ENCODE data around the gene NIPSNAP3A. TPM values are rescaled to one million over a fixed set of nuclear protein-coding genes. Genes with fewer than 3 reads are reported as not detected.
A peak's percentile ranks its signal among the peaks of the same experiment; 100 is the strongest.

NIPSNAP3A gene
- total and polyA plus RNA-seq, 8 donors, result 24.9 to 49.9 (median 45.4) TPM

DNA sequence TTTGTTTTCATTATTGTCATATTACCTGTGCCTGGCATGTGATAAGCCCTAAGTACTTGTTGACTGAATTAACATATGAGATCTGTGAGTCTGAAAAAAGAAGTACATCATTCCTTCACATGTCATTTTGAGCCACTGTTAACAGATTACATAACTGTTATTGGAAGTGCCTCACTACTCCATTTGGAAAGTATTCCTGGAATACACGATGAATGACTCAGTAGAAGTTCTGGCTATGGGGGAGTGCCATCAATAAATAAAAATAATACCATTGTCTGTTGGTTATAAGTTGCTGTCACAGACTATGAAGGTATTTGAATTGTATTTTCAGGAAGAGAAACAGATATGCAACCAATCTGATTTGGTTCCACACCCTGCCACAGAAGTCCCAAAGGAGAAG lies 29.3 kb downstream of the NIPSNAP3A start:
- peaks cover 0 to 5% of the 10 kb centered on the region in 2 donors for H3K36me3 ChIP-seq
- H3K4me3 ChIP-seq, result no peak overlapping the region
- intact Hi-C loops (cut with DNase I), result no loop called here
- H3K9me3 ChIP-seq, result no peaks in the 10 kb centered on the region
- DNase-seq, result no peak
- TF ChIP-seq, protein P1, sequence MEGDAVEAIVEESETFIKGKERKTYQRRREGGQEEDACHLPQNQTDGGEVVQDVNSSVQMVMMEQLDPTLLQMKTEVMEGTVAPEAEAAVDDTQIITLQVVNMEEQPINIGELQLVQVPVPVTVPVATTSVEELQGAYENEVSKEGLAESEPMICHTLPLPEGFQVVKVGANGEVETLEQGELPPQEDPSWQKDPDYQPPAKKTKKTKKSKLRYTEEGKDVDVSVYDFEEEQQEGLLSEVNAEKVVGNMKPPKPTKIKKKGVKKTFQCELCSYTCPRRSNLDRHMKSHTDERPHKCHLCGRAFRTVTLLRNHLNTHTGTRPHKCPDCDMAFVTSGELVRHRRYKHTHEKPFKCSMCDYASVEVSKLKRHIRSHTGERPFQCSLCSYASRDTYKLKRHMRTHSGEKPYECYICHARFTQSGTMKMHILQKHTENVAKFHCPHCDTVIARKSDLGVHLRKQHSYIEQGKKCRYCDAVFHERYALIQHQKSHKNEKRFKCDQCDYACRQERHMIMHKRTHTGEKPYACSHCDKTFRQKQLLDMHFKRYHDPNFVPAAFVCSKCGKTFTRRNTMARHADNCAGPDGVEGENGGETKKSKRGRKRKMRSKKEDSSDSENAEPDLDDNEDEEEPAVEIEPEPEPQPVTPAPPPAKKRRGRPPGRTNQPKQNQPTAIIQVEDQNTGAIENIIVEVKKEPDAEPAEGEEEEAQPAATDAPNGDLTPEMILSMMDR (IDR thresholded peaks at IDR 0.05), result no peak
- H3K4me1 ChIP-seq, result peaks cover 0 to 36% of the 10 kb centered on the region in 2 donors
- no peaks in the 10 kb centered on the region for H3K27me3 ChIP-seq
- ATAC-seq, result no peak
- no peak overlapping the region for H3K27ac ChIP-seq

DNA sequence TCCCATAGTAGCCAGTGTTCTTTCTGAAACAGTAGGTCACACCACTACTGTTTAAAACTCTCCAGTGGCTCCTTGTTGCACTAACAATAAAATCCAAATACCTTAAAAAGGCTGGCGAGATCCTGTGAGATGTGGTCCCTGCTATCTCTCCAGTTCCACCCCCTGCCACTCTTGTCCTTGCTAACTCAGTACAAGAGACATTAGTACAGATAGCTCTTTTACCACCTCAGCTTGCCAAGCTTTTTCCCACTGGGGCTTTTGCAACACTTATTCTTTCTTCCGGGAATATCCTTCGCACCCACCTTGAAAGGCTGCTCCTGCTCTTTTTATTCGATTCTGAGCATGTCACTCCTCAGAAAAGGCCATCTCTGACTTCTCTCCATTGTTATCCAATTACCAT lies 31.3 kb downstream of the NIPSNAP3A start:
- Histone ChIP-seq H3K9me3 (no peaks in the 10 kb centered on the region), H3K36me3 (peaks cover 0 to 16% of the 10 kb centered on the region in 2 donors), H3K27ac (no peak overlapping the region), H3K27me3 (no peaks in the 10 kb centered on the region), H3K4me3 (no peak overlapping the region), H3K4me1 (peaks cover 0 to 31% of the 10 kb centered on the region in 2 donors)
- ATAC-seq, result no peak
- TF ChIP-seq, protein P1 (IDR thresholded peaks at IDR 0.05), result no peak
- intact Hi-C loops (cut with DNase I), result no loop called here
- DNase-seq, result no peak

DNA sequence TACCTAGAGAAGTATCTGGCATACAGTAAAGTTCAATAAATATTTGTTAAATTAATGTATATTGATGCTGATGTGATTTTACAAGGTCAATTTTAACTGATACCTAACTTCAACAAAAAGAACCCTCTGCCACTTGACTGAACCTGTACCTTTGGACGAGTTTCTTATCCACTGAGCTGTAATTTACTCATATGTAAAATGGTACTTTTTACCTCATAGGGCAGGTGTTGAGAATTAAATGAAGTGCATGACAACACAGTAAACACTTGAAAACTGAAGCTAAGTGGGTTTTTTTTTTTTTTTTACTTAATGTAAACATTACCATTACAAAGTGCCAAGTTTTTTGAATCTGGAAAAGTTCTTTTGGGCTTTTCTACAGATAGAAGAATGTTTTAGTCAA lies 31.9 kb downstream of the NIPSNAP3A start:
- intact Hi-C loops (cut with DNase I), result no loop called here
- no peak overlapping the region for H3K27ac ChIP-seq
- H3K36me3 ChIP-seq, result peaks cover 0 to 21% of the 10 kb centered on the region in 2 donors
- no peak overlapping the region for H3K4me3 ChIP-seq
- no peaks in the 10 kb centered on the region for H3K27me3 ChIP-seq
- DNase-seq (peak in 1 of 4 donors; percentile 29), ATAC-seq (peak; percentile 51)
- H3K4me1 ChIP-seq, result peaks cover 0 to 31% of the 10 kb centered on the region in 2 donors
- no peaks in the 10 kb centered on the region for H3K9me3 ChIP-seq
- TF ChIP-seq, protein P1 (IDR thresholded peaks at IDR 0.05), result no peak

DNA sequence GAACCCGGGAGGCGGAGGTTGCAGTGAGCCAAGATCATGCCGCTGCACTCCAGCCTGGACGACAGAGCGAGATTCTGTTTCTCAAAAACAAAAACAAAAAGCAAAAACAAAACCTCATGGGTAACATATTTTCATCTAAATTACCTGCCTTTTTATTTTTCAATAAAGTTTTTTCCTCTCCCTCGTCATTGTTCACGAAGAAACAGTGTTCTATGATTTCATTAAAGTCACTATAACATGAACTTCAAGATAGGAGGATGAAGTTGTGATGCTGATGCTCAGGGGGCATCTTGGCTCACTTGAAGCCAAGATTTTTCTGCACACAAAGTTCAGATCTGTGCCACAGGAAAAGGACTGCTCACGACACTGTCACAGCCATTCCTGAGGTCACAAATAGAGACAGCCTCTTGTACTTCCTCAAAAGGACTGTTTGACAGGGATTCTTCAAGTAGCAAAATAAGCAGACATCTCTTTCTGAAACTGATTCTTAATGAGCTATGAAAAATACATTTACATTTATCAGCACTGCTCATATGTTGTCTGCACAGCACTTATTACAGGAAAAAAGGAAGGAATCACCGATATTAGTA lies 32.6 kb downstream of the NIPSNAP3A start:
- H3K27ac ChIP-seq, result no peak overlapping the region
- intact Hi-C loops (cut with DNase I), result no loop called here

DNA sequence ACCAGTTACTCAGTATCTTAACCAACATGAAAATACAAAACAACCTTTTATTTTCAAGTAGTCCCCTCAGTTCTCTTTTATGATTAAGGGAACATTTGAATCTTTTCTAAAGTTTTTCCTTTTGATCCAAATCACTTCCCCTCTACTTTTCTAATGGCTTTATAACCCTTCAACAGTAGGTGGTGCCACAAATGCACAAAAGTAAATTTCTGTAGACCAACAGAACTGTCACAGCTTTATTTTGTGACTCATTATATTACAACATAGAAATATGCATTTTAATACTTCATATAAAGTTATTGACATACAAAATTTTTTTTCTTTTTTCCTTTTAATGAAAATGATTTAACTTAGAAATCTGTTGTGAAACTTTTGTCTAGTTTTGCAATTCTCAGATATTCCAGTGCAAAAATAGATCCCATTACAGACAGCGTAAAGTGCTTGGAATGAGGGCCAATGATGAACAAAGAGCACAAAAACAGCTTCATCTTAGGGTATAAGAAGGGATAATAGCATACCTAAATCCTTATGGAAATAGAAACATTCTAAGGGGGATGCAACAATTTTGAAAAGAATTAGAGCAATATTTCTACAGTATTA lies 33.4 kb downstream of the NIPSNAP3A start:
- Histone ChIP-seq H3K27me3 (no peaks in the 10 kb centered on the region), H3K4me3 (no peak overlapping the region), H3K9me3 (no peaks in the 10 kb centered on the region), H3K27ac (no peak overlapping the region), H3K36me3 (peaks cover 0 to 37% of the 10 kb centered on the region in 2 donors), H3K4me1 (peaks cover 0 to 30% of the 10 kb centered on the region in 2 donors)
- peak in 1 of 4 donors; percentile 26 for DNase-seq
- TF ChIP-seq, protein P1 (IDR thresholded peaks at IDR 0.05), result peak; percentile 18 to 27
- peak; percentile 41 for ATAC-seq
- intact Hi-C loops (cut with DNase I), result no loop called here

More for the DNA sequence above, 32.6 kb downstream of the NIPSNAP3A start:
- peaks cover 0 to 29% of the 10 kb centered on the region in 2 donors for H3K36me3 ChIP-seq
- H3K4me3 ChIP-seq, result no peak overlapping the region
- DNase-seq (no peak), ATAC-seq (no peak)
- TF ChIP-seq, protein P1 (IDR thresholded peaks at IDR 0.05), result no peak
- H3K4me1 ChIP-seq, result peaks cover 0 to 31% of the 10 kb centered on the region in 2 donors
- no peaks in the 10 kb centered on the region for H3K27me3 ChIP-seq
- H3K9me3 ChIP-seq, result no peaks in the 10 kb centered on the region
